A549 (cell line): ENCODE measurements around the gene STAP2. TPM values are rescaled to one million over a fixed set of nuclear protein-coding genes. Genes with fewer than 3 reads are reported as not detected.

Experiments
- ATAC-seq, 2 experiments: fragments of 200-7000 bp in 1 of 2; fragments of >200 bp in 1 of 2; cut with Nextera tagmentation in 1 of 2; cut with Tn5 transposase in 1 of 2; 3 replicates each; pipeline versions ENCODE4 v1.8.0 to v1.9.1; 2018 to 2020; ENCODE audit warnings: mild to moderate bottlenecking in 1 of 2, moderate library complexity in 1 of 2
- CTCF ChIA-PET: fragments of 300-600 bp; sonication (Branson Sonifier 250); formaldehyde crosslinking; extraction: SDS; loops from one replicate; lab custom pipeline; 2021; ENCODE audit warnings: antibody characterized with exemption, inconsistent platforms; lab: Yijun Ruan, JAX
- POLR2A ChIA-PET: fragments of 350-600 bp; formaldehyde crosslinking; extraction: SDS; loops from one replicate; lab custom pipeline; 2021; ENCODE audit warnings: antibody characterized with exemption, inconsistent platforms; lab: Yijun Ruan, JAX
- DNase-seq, 2 experiments: peaks; one replicate each; pipeline versions ENCODE4 v3.0.0 to v3.0.0-alpha.2; 2011 to 2016; ENCODE audit warnings: low read depth in 1 of 2, low spot score in 1 of 2
- FAIRE-seq: peaks from 2 replicates; lab custom pipeline; 2011; peaks lifted over from hg19 to GRCh38; lab: Jason Lieb, UNC
- H3K27ac ChIP-seq, 2 experiments: fragments of >200 bp; sonication (Bioruptor Twin); formaldehyde crosslinking; 3 replicates each; pipeline ENCODE4 v1.5.1; 2016 to 2017
- H3K4me1 ChIP-seq: fragments of >200 bp; sonication (Bioruptor Twin); formaldehyde crosslinking; 3 replicates; pipeline ENCODE4 v1.6.1; 2016
- H3K4me2 ChIP-seq: fragments of >200 bp; sonication (Bioruptor Twin); formaldehyde crosslinking; 3 replicates; pipeline ENCODE4 v1.6.1; 2016
- H3K4me3 ChIP-seq: fragments of >200 bp; sonication (Bioruptor Twin); formaldehyde crosslinking; 3 replicates; pipeline ENCODE4 v1.5.1; 2016
- H3K9me3 ChIP-seq: fragments of >200 bp; sonication (Bioruptor Twin); formaldehyde crosslinking; 3 replicates; pipeline ENCODE4 v1.6.1; 2016
- CTCF ChIP-seq: fragments of >200 bp; sonication (Bioruptor Twin); formaldehyde crosslinking; IDR thresholded peaks from 3 replicates; pipeline ENCODE4 v1.5.1; 2016
- FOSB ChIP-seq: fragments of 250-450 bp; sonication (Bioruptor Pico); IDR thresholded peaks from 2 replicates; pipeline ENCODE4 v1.5.0; 2020; ENCODE audit warnings: mild to moderate bottlenecking, moderate library complexity
- FOSL2 ChIP-seq, 2 experiments: fragments of 450-650 bp in 1 of 2; fragments of >200 bp in 1 of 2; sonication (Bioruptor Twin) in 1 of 2; formaldehyde crosslinking; IDR thresholded peaks; 2 replicates each; pipeline versions ENCODE4 v1.5.0 to v1.6.1; 2016 to 2020; ENCODE audit warnings: mild to moderate bottlenecking in 1 of 2, moderate library complexity in 1 of 2
- HMGXB4 ChIP-seq: fragments of 250-450 bp; sonication (Bioruptor Pico); IDR thresholded peaks from 2 replicates; pipeline ENCODE4 v1.5.0; 2021; ENCODE audit warnings: mild to moderate bottlenecking, moderate library complexity, borderline replicate concordance
- HOXB13 ChIP-seq: fragments of 250-450 bp; sonication (Bioruptor Pico); IDR thresholded peaks from 2 replicates; pipeline ENCODE4 v1.5.0; 2020; ENCODE audit warnings: low read depth, mild to moderate bottlenecking, moderate library complexity
- JUN ChIP-seq, 2 experiments: fragments of >200 bp; sonication (Bioruptor Twin); formaldehyde crosslinking; IDR thresholded peaks; 2 replicates in 1 of 2; 3 replicates in 1 of 2; pipeline ENCODE4 v1.6.1; 2016 to 2017
- JUNB ChIP-seq: fragments of >200 bp; sonication (Bioruptor Twin); formaldehyde crosslinking; IDR thresholded peaks from 2 replicates; pipeline ENCODE4 v1.6.1; 2016
- KDM1A ChIP-seq: fragments of 200-600 bp; sonication (generic); IDR thresholded peaks from 2 replicates; pipeline ENCODE4 v1.6.1; 2016; ENCODE audit warnings: low read depth, mild to moderate bottlenecking
- KDM5A ChIP-seq: fragments of 200-600 bp; sonication (generic); IDR thresholded peaks from 2 replicates; pipeline ENCODE4 v1.6.1; 2016; ENCODE audit warnings: antibody characterized with exemption, mild to moderate bottlenecking
- MAX ChIP-seq: IDR thresholded peaks from 2 replicates; pipeline ENCODE4 v1.6.1; 2012
- MAZ ChIP-seq: fragments of 150-350 bp; IDR thresholded peaks from 2 replicates; pipeline ENCODE4 v1.6.1; 2014; ENCODE audit warnings: antibody characterized with exemption, low read depth, low read length, borderline replicate concordance
- MYC ChIP-seq: IDR thresholded peaks from 2 replicates; pipeline ENCODE4 v1.6.1; 2012; ENCODE audit warnings: mild to moderate bottlenecking, inconsistent platforms, low read length, improper control_type of control experiment, borderline replicate concordance
- NFE2L2 ChIP-seq: fragments of 150-350 bp; conservative IDR thresholded peaks from 2 replicates; pipeline ENCODE4 v1.6.1; 2014; ENCODE audit warnings: low read length
- POLR2A ChIP-seq: IDR thresholded peaks from 2 replicates; pipeline ENCODE4 v1.6.1; 2012; ENCODE audit warnings: mild to moderate bottlenecking, low read length
- RAD21 ChIP-seq, 2 experiments: fragments of >200 bp in 1 of 2; sonication (Bioruptor Twin) in 1 of 2; formaldehyde crosslinking in 1 of 2; IDR thresholded peaks in 1 of 2; conservative IDR thresholded peaks in 1 of 2; 2 replicates in 1 of 2; 3 replicates in 1 of 2; pipeline ENCODE4 v1.6.1; 2012 to 2018; ENCODE audit warnings: inconsistent platforms in 1 of 2
- RARB ChIP-seq: fragments of 250-450 bp; sonication (Bioruptor Pico); IDR thresholded peaks from 2 replicates; pipeline ENCODE4 v1.8.0; 2021; ENCODE audit warnings: mild to moderate bottlenecking, moderate library complexity
- RFX5 ChIP-seq: fragments of 450-650 bp; IDR thresholded peaks from 2 replicates; pipeline ENCODE4 v1.7.1; 2014; ENCODE audit warnings: antibody characterized with exemption, mild to moderate bottlenecking, moderate library complexity
- SMC3 ChIP-seq: fragments of >200 bp; sonication (Bioruptor Twin); formaldehyde crosslinking; IDR thresholded peaks from 3 replicates; pipeline ENCODE4 v1.6.1; 2018; ENCODE audit warnings: inconsistent platforms
- SREBF2 ChIP-seq: fragments of 450-650 bp; IDR thresholded peaks from 2 replicates; pipeline ENCODE4 v1.6.1; 2014; ENCODE audit warnings: mild to moderate bottlenecking, moderate library complexity
- TFCP2L1 ChIP-seq: fragments of 250-450 bp; sonication (Bioruptor Pico); IDR thresholded peaks from 2 replicates; pipeline ENCODE4 v1.5.0; 2021; ENCODE audit warnings: mild to moderate bottlenecking
- TP53 ChIP-seq: fragments of 250-450 bp; sonication (Bioruptor Pico); IDR thresholded peaks from 2 replicates; pipeline ENCODE4 v1.5.0; 2021; ENCODE audit warnings: mild to moderate bottlenecking, moderate library complexity
- ZC3H11A ChIP-seq: fragments of 450-650 bp; IDR thresholded peaks from 2 replicates; pipeline ENCODE4 v1.6.1; 2014; ENCODE audit warnings: antibody characterized with exemption, mild to moderate bottlenecking
- ZNF302 ChIP-seq: fragments of 250-450 bp; sonication (Bioruptor Pico); IDR thresholded peaks from 2 replicates; pipeline ENCODE4 v1.9.0; 2021; ENCODE audit warnings: inconsistent platforms, mild to moderate bottlenecking, moderate library complexity
- ZSCAN20 ChIP-seq: fragments of 250-450 bp; sonication (Bioruptor Pico); IDR thresholded peaks from 2 replicates; pipeline ENCODE4 v1.8.0; 2022; ENCODE audit warnings: mild to moderate bottlenecking, moderate library complexity
- WGBS: methylation state at CpG from one replicate; pipeline ENCODE4 v1.1.6; 2017; ENCODE audit errors: missing lambda C conversion rate; 5-methylcytosine and 5-hydroxymethylcytosine counted together
- polyA plus RNA-seq, 4 experiments: library from polyadenylated mRNA; depleted of rRNA in 3 of 4; stranded (reverse); fragments of >200 nt; fragmentation: RNase III in 1 of 4; extraction: RNeasy Plus Mini Kit Qiagen cat#74134 plus additional on column Dnase treatment in 1 of 4; gene quantifications; 2 replicates in 3 of 4; 3 replicates in 1 of 4; pipeline ENCODE4 v1.2.3, GENCODE V29; 2011 to 2017
- TF ChIP-seq, protein P1 (sequence below): fragments of 450-650 bp; IDR thresholded peaks from 2 replicates; pipeline ENCODE4 v1.6.1; 2014; ENCODE audit warnings: antibody characterized with exemption
- TF ChIP-seq, protein P2 (sequence below): IDR thresholded peaks from 2 replicates; pipeline ENCODE4 v1.6.1; 2012

The STAP2 gene
- polyA plus RNA-seq, 2 of the 4 experiments (the other 2 are of a cell fraction) = 0.19 TPM; not detected in 1

- ChIA-PET POLR2A (no interaction called here), CTCF (interaction anchor here (0.9 to 6.2 kb wide), 11 partner anchors 9 to 96 kb away, joined by 3 to 51 read pairs (median 7); partner anchors contain the start of genes MPND and SH3GL1)
- Histone ChIP-seq H3K9me3 (no peaks in the 10 kb centered on the region), H3K4me3 (no peak overlapping the region), H3K27ac (peak overlapping the region in 1 of 2 experiments; percentile 59; a peak in 2 of 6 replicates), H3K4me2 (no peak overlapping the region), H3K4me1 (peaks cover 14% of the 10 kb centered on the region)
- DNase-seq (peak in 1 of 2 experiments; percentile 47), ATAC-seq (peak; percentile 48 to 68; a peak in 5 of 6 replicates), FAIRE-seq (no peak)
- TF ChIP-seq JUN (IDR thresholded peaks at IDR 0.05) (no peak), ZSCAN20 (CRISPR knock-in tag) (no peak), MAX (peak; percentile 78), FOSB (CRISPR knock-in tag) (no peak), CTCF (peak; percentile 32; the same call in 2 of the 3 replicates), MYC (peak; percentile 66; the same call in 1 of the 2 replicates), HOXB13 (CRISPR knock-in tag) (no peak), ZC3H11A (no peak), SMC3 (0 out of 3 replicates have a peak, but pooled peaks have one; percentile 20), RAD21 (conservative IDR thresholded peaks at IDR 0.05 in 1 of 2, IDR thresholded peaks at IDR 0.05 in 1 of 2) (peak; percentile 17 to 19; a peak in 1 of 5 replicates), TP53 (no peak), HMGXB4 (CRISPR knock-in tag) (no peak)
- TF ChIP-seq, protein P1, sequence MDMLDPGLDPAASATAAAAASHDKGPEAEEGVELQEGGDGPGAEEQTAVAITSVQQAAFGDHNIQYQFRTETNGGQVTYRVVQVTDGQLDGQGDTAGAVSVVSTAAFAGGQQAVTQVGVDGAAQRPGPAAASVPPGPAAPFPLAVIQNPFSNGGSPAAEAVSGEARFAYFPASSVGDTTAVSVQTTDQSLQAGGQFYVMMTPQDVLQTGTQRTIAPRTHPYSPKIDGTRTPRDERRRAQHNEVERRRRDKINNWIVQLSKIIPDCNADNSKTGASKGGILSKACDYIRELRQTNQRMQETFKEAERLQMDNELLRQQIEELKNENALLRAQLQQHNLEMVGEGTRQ = no peak
- 67% methylated on average over 1 of the region's 22 CpGs for WGBS
Observed at GRCh38 chr19:4362831-4363545, 24.4 kb upstream of the STAP2 start.

DNA sequence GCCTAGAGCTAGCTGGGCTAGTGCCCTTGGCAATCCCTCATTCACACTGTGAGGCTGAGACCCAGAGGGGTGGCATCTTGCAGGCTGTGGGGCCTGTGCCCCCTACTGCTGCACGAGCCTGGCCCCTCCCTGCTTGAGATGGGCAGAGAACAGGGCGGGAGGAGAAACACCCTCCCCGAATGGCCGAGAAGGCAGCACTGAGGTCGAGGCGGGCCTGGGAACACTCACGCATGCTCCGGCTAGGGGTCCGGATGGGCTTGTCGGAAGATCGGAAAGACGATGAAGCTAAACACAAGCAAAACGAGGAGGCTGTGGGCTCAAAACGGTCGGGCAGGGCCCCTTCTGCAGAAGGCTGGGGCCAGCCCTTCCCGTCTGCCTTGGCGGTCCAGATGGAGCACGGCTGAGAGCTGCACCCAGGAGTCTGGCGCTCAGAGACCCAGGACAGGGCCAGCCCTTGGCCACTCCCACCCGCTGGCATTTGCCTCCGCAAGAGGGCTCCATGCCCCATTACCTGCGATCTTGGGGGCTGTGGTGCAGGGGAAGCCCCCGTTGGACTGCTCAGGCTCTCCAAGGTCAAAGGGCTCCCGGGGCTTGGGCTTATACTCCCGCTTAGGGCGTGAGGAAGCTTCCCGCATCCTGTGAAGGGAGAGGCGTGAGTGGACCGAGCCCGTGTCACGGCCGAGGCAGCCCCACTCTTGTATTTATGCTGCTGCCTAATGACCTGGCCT lies 23.6 kb upstream of the STAP2 start:
- ATAC-seq = no peak; a peak in 1 of 6 replicates
- H3K4me1 ChIP-seq = peaks cover 14% of the 10 kb centered on the region
- no peak for DNase-seq
- no peaks in the 10 kb centered on the region for H3K9me3 ChIP-seq
- FAIRE-seq = no peak
- TF ChIP-seq RARB (CRISPR knock-in tag) = no peak
- TF ChIP-seq RFX5 = no peak
- TF ChIP-seq, protein P2, sequence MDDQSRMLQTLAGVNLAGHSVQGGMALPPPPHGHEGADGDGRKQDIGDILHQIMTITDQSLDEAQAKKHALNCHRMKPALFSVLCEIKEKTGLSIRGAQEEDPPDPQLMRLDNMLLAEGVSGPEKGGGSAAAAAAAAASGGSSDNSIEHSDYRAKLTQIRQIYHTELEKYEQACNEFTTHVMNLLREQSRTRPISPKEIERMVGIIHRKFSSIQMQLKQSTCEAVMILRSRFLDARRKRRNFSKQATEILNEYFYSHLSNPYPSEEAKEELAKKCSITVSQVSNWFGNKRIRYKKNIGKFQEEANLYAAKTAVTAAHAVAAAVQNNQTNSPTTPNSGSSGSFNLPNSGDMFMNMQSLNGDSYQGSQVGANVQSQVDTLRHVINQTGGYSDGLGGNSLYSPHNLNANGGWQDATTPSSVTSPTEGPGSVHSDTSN = no peak; the same call in 1 of the 2 replicates
- no peak for TF ChIP-seq FOSL2 (IDR thresholded peaks at IDR 0.05)
- TF ChIP-seq FOSL2 (CRISPR knock-in tag; IDR thresholded peaks at IDR 0.05) = no peak
- no peak for TF ChIP-seq KDM1A
- no peak for TF ChIP-seq POLR2A
- no peak for TF ChIP-seq KDM5A
- TF ChIP-seq TFCP2L1 (CRISPR knock-in tag) = no peak
- TF ChIP-seq ZSCAN20 (CRISPR knock-in tag) = no peak
- TF ChIP-seq JUNB = no peak
- TF ChIP-seq SREBF2 = no peak
- TF ChIP-seq NFE2L2 = no peak
- no peak for TF ChIP-seq MAZ
- no peak for TF ChIP-seq ZNF302 (CRISPR knock-in tag)
- no peak for TF ChIP-seq ZC3H11A
- no peak for TF ChIP-seq HOXB13 (CRISPR knock-in tag)
- TF ChIP-seq, all 56 proteins: peak for 0
- 95% methylated on average over 24 of the region's 32 CpGs for WGBS
- Histone ChIP-seq H3K4me3 (no peak overlapping the region), H3K27ac (peak overlapping the region in 1 of 2 experiments; percentile 67; a peak in 2 of 6 replicates), H3K4me2 (no peak overlapping the region)
- ChIA-PET POLR2A (no interaction called here), CTCF (interaction anchor here (0.9 to 6.2 kb wide), 12 partner anchors 9 to 95 kb away, joined by 3 to 51 read pairs (median 7); partner anchors contain the start of genes MPND and SH3GL1)
